Measurements from ENCODE around the gene SREBF1.

SREBF1 gene

DNA sequence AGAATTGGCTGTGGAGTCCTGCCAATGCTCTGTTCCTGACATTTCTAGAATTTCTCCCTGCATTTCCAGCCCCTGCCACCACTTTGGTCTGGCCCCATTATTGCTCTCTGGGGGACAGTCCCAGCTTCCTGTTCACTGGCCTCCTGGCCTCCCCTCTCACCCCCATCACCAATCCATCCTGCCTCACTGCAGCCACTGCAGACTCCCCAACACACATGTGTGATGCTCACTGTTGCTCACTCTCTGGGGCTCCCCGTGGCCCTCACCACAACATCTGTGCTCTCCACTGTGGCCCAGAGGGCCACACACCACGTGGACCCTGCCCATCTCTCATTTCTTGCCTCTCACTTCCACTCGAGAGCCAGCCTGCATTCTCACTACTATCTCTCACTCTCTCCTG is 64.6 kb downstream of the SREBF1 start:
- no peak for DNase-seq

GRCh38 chr17:17771498-17772201 is 65.1 kb downstream of the SREBF1 start:
- no peak for DNase-seq

DNA sequence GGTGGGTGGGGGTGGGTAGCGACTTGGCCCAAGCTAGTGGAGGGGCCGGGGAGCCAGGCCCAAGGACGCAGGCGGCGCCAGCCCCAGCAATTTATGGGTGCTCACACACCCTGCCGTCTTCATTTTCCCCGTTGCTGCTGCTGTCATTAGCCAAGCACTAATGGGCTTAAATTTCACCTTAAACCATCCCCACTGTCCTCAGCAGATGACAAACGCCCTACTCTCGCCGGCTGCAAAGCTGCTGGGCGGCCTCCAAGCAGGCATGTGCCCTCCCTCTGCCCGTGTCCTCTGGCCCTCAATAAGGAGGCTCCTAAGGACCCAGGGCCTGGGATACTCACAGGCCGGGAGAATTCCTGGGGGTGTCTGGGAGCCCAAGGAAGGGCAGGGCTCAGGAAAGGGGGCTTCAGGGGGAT is 66.1 kb downstream of the SREBF1 start:
- no peak for DNase-seq

DNA sequence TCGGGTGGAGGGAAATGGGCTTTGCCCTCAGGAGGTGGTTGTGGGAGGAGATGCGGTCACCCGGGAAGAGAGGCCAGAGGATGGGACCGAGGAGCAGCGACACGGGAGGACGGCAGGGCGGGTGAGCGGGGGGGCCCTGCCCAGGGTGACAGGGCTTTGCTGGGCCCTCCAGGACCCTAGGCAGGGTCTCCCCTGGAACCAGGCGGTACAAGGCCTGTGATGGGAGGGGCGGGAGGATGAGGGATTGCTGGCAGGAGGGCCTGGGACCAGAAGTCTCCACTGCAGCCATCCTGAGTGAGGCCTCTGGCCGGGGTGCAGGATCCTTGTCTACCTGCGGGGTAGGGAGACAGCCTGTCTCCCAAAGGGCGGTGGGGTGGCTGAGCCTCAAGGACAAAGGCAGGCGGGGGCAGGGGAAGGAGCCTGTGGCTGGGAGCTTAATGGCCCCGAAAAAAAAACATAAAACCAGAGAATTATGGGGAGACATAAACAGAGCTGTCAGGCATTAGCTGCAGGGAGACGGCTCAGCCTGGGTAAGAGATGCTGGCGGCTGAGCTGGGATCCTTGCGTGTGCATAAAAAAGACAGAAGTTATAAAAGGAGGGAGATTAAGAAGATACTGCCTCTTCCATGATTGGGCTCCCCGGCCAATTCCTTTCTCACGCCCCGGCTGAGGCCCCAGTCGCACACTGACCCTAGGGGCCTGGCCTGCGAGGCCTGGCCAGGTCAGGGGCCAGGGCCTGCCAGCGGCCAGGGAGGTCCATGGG is 66.7 kb downstream of the SREBF1 start:
- no peak for DNase-seq

DNA sequence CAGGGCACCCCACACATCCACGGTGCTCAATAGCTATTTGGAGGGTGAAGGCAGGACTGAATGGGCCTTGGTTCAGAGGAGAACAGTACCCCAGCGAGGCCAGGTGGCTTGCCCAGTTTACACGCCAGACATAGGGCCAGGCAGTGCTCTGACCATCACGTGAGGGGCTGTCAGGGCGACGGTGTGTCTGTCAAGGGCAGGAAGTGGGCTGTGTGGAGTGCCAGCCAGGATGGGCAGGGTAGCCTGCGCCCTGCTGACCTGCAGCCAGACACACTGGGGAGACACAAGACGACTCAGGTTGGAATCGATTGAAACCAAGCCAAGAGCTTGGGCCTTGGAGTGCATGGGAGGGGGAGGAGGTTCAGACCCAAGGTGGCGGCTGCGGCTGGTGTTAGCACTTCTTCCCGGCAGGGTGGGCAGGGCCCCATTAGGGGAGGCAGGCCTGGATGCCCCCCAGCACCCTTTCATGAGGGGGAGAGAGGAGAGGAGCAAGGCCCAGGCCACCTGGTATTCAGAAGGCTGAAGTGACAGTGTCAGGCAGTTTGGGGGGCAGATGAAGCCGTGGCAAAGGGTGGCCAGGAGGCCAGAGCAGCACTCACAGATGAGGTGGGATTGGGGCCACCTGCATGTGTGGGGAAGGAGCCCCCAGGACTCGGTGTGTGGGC is 68.2 kb downstream of the SREBF1 start:
- no peak for DNase-seq

DNA sequence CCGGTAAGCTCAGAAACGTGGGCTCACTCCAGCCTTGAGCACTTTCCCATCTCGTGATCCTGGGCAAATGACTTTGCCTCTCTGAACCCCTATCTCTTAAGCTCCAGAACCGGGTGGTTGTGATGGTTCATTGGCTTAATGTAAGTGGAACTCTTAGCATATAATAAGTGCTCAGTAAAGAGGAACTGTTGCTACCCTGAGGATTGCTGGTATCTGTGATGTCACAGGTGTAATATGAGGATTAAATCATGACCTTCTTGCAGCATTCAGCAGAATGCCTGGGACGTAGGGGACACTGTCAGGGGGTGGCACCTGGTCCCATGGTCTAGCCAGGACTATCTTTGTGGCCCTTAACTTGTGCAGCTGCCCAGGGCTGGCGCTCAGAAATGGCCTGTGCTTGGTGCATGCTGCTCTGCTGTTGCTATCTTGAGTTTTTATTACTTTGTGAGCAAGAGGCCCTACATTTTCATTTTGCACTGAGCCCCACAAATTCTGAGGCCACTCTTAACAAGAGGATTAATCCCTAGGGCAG is 68.8 kb downstream of the SREBF1 start:
- no peak for DNase-seq

DNA sequence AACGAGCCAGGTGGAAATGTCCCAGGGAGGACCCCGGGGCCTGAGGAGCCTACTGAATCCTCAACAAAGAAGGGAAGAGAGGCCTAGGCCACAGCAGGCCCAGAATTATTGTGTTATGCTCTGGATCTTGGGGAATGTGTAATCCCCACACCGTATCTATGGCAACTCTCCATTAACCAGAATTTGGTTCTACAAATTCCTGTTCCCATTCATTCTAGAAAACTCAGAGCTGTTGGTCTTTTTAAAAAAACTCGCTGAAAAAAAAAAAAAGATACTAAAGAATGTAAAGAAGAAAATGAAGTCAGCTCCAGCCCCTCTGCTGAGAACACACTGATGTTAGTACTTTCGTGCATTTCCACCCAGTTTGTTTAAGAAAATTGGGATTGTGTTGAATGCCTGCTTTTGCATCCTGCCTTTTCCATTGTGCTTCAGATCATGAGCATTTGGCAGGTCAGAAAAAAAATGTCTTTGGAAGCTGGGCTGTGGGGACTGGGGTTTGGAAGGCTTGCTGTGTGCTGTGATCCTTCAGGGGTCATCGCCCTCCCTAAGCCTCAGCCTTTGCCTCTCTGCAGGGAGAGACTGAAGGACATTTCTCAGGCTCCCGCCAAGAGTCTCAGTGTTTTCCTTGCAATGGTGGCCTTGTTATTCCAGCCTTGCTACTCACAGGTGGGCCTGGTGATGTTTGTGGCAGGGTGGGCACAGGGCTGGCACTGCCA is 69.5 kb downstream of the SREBF1 start:
- no peak for DNase-seq

- DNase-seq: no peak
These were observed 70.1 kb downstream of the SREBF1 start for GRCh38 chr17:17766744-17767120.

DNA sequence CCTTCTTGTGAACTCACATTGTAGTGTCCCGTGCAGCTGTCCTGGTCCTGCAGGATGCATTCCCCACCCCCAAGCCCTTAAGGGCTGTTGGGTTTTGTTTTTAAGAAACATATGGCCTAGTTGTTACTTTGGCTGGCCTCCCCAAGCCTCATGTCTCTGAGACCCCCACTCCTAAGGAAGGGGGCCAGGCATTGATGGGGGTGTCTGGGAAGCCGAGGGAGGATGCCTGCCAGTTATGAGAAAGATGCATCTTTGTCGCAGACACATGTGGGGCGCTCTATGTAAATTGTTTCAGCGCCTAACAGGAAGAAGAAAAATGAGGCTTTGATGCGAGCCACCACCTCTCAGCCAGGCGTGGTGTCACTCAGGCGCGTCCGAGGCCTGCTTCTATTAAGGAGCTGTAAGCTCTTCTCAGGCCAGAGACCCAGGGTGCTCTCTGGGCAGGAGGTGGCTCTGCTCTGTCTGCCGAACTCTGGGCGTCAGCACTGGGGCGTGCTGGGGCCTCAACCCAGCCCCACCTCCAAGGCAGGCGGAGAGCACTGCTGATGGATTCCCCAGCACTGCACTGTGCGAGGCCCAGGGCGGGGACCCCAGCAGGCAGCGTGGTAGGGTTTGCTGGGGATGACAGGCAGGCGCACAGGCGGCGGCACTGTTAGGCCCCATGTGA is 70.6 kb downstream of the SREBF1 start:
- peak; percentile 51 for DNase-seq

DNA sequence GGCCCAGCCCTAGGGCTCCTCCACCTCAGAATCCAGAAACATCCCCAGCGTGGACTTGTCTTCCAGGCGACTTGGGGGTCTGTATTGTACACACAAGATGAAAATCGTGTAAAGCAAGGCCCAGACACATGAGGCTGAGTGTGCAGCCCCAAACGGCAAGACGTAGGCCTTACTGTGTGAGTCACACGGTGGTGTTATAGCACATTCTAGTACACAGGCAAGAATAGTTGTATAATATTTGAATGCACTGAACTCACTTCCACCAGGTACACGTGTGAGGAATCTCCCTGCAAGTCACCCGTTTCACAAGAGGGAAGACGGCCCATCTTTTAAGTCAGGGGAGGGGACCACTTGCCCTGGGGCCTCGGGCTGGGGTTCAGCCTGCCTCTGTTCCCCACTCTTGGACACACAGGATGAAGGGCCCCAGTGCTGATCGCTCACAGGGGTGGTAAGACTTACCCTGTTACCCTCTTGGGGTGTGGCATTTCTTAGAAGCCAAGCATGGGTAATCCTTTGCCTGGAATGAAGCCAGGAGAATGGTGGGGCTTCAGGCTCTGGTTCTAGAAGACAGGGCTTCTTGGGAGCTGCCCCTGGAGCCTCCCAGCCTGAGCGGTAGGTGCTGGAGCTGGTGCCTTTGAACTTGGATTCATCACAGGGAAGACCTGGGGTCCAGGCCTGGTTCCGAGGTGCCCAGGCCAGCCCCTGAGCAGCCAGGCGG is 71.3 kb downstream of the SREBF1 start:
- peak; percentile 87 for DNase-seq

DNA sequence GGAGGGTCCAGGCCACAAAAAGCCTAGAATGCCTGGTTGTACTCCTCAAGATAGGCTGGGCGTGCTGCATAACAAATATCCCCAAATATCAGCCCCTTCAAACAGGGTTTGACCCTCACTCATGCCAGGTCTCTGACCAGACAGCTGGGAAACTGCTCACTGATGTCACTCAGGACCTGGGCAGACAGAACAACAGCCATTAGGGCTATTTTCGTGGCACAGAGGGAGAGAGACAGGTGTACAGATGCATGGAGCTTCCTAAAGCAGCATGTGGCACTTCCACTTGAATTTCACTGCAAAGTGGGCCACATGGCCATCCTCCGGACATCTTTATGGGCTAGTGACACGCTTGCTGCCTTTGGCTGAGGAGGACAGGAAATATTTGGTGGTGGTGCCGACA is 73.1 kb downstream of the SREBF1 start:
- DNase-seq: no peak

DNA sequence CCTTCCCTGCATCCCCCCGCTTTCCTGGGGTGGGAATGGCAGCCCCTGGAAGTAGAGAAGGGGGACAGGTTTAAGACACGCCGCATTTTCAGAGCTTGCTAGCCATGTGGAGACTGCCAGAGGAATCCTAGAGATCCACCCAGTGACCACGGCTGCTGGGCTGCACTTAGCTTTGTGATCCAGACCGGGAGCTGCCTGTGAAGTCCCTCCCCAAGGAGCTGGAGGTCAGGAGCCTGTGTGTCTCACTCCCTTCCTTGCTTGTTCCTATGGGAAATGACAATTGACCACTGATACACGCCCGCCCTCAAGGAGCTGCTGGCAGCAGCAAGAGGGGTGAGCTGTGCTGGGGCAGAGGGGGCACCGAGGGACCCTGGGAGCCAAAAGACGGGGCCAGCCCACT is 73.7 kb downstream of the SREBF1 start:
- DNase-seq: no peak

DNA sequence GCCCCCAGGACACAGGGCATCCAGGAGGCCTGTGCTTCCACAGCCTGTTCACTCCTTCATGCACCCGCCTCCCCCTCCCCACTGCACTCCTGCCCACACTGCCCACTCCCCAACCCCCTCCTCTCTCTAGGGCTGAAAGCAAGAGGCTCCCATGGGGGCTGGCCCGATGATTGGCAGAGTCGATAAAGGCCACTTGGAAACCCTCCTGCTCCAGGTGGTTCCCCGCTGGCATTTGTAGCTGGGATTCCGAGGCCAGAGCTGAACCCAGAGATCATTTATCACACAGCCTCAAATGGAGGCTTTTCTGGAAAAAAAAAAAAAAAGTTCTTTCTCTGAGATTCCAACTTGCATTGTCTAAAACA is 74.1 kb downstream of the SREBF1 start:
- no peak for DNase-seq
